Immature natural killer cell (primary cell): Measurements from ENCODE around the gene COL7A1. TPM values are rescaled to one million over a fixed set of nuclear protein-coding genes. Genes with fewer than 3 reads are reported as not detected.

Experiments used
- DNase-seq, 3 donors: peaks; one replicate each; pipeline ENCODE4 v3.0.0; 2022; ENCODE audit warnings: mixed read lengths in 1 of 3
- H3K27ac Mint-ChIP-seq, 6 donors: one replicate each; pipeline ENCODE4 v1.8.0; 2020; ENCODE audit warnings: mixed read lengths in 6 of 6, mild to moderate bottlenecking in 5 of 6, inconsistent platforms in 4 of 6, moderate library complexity in 3 of 6
- H3K27me3 Mint-ChIP-seq, 3 donors: one replicate each; pipeline ENCODE4 v1.8.0; 2020 to 2021; ENCODE audit warnings: low read depth in 3 of 3, mild to moderate bottlenecking in 3 of 3, mixed read lengths in 3 of 3, moderate library complexity in 3 of 3, inconsistent platforms in 1 of 3
- H3K36me3 Mint-ChIP-seq, 3 donors: one replicate each; pipeline ENCODE4 v1.8.0; 2020; ENCODE audit warnings: mixed read lengths in 3 of 3, inconsistent platforms in 2 of 3, mild to moderate bottlenecking in 2 of 3
- H3K4me1 Mint-ChIP-seq, 2 donors: one replicate each; pipeline ENCODE4 v1.8.0; 2020; ENCODE audit warnings: inconsistent platforms in 2 of 2, mild to moderate bottlenecking in 2 of 2, mixed read lengths in 2 of 2, moderate library complexity in 1 of 2
- H3K4me3 Mint-ChIP-seq, 5 donors: one replicate each; pipeline ENCODE4 v1.8.0; 2020; ENCODE audit warnings: mild to moderate bottlenecking in 5 of 5, mixed read lengths in 5 of 5, inconsistent platforms in 3 of 5, moderate library complexity in 3 of 5
- H3K9me3 Mint-ChIP-seq, 6 donors: one replicate each; pipeline ENCODE4 v1.8.0; 2020; ENCODE audit warnings: mild to moderate bottlenecking in 6 of 6, mixed read lengths in 6 of 6, inconsistent platforms in 4 of 6, moderate library complexity in 3 of 6
- polyA plus RNA-seq, 3 donors: library from polyadenylated mRNA; unstranded; fragments of 300-500 nt; fragmentation: Illumina TruSeq; gene quantifications; one replicate each; pipeline ENCODE4 v1.2.3, GENCODE V29; 2021

COL7A1 gene
- polyA plus RNA-seq, 3 donors from 2014 or later: not detected

GRCh38 chr3:48569808-48570450 lies 25.2 kb downstream of the COL7A1 start:
- Mint-ChIP-seq H3K27me3 (peaks cover 0 to 3% (median 2%) of the 10 kb centered on the region in 3 donors), H3K4me3 (no peak overlapping the region), H3K4me1 (peaks cover 0 to 4% of the 10 kb centered on the region in 2 donors), H3K36me3 (no peaks in the 10 kb centered on the region), H3K9me3 (no peaks in the 10 kb centered on the region), H3K27ac (no peak overlapping the region)
- DNase-seq: no peak

- H3K4me1 Mint-ChIP-seq: peaks cover 0 to 5% of the 10 kb centered on the region in 2 donors
- H3K4me3 Mint-ChIP-seq: no peak overlapping the region
- no peaks in the 10 kb centered on the region for H3K9me3 Mint-ChIP-seq
- H3K27me3 Mint-ChIP-seq: peaks cover 0 to 3% (median 2%) of the 10 kb centered on the region in 3 donors
- no peak overlapping the region for H3K27ac Mint-ChIP-seq
- no peak for DNase-seq
- H3K36me3 Mint-ChIP-seq: no peaks in the 10 kb centered on the region
Observed at GRCh38 chr3:48569400-48569799, 25.7 kb downstream of the COL7A1 start.

DNA sequence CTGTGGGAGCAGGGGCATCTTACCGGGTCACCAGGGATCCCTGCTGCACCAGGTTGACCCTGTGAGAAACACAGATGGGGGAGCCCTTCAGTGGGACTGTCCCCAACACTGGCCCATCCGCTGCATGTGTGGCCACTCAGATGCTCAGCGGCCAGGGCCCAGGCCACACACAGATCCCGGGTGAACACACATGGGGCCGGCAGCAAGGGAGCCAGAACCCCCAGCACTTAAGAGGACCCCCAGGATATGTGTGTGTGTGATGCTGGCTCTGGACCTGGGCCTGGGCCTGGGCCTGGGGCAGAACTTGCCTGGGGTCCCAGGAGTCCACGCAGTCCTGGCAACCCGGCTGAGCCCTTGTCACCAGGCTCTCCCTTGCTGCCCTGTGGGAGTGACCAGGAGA lies 26.7 kb downstream of the COL7A1 start:
- Mint-ChIP-seq H3K27me3 (peaks cover 0 to 6% (median 2%) of the 10 kb centered on the region in 3 donors), H3K4me3 (no peak overlapping the region), H3K9me3 (no peaks in the 10 kb centered on the region), H3K36me3 (no peaks in the 10 kb centered on the region), H3K27ac (no peak overlapping the region), H3K4me1 (peaks cover 9 to 13% of the 10 kb centered on the region in 2 donors)
- no peak for DNase-seq

DNA sequence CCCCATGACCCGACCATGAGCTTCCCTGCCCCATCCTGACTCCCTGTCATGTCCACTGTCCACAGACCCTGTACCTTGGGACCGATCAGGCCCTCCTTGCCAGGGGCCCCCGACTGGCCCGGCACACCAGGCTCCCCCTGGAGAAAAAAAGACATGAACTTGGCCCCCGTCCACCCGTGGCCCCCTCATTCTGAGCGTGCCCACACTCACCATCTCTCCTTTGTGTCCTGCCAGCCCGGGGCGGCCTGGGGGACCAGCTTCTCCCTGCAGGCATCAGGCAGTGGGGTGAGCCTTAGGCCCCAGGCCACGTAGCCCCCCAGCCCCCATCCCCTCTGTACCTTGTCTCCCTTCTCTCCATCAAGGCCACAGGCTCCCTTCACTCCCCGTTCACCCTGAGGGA lies 27.6 kb downstream of the COL7A1 start:
- Mint-ChIP-seq H3K36me3 (no peaks in the 10 kb centered on the region), H3K4me3 (no peak overlapping the region), H3K4me1 (peaks cover 15 to 18% of the 10 kb centered on the region in 2 donors), H3K9me3 (no peaks in the 10 kb centered on the region), H3K27ac (peak overlapping the region in 2 of 6 donors; percentile 28 to 36), H3K27me3 (peaks cover 2 to 6% (median 2%) of the 10 kb centered on the region in 3 donors)
- DNase-seq: no peak

DNA sequence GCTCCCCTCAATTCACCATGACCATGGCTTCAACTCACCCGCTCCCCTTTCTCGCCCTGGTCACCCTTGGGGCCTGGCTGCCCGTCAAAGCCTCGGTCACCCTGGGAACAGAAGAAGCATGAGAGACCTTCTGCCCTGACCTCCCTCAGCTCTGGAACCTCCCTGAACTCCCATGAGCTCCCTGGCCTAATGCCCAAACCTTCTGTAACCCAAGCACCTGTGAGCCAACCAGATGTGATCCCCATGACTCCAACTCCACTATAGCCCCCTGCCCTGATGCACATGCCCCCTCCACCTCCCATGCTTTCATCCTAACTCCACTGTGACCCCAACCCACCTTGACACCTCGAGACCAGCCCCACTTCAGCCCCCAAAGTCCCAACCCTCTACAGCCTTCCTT lies 28.0 kb downstream of the COL7A1 start:
- Mint-ChIP-seq H3K27me3 (peaks cover 2 to 6% (median 2%) of the 10 kb centered on the region in 3 donors), H3K9me3 (no peaks in the 10 kb centered on the region), H3K4me3 (no peak overlapping the region), H3K27ac (peak overlapping the region in 4 of 6 donors; percentile 2 to 70 (median 37)), H3K36me3 (no peaks in the 10 kb centered on the region), H3K4me1 (peaks cover 15 to 18% of the 10 kb centered on the region in 2 donors)
- DNase-seq: no peak

DNA sequence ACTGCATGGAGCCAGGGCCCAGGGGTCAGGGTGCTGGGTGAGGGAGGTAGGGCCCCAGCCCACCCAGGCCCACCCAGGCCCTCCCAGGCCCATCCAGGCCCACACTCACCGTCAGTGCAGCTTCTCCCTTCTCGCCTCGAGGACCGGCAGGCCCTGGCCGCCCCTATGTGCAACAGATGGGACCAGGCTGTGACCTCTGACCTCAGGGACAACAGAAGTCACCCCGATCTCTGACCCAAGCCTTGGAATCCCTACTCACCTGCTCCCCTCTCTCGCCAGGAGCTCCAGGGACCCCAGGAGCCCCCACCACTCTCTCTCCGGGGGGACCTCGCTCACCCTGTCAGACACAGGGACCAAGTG lies 28.7 kb downstream of the COL7A1 start:
- DNase-seq: no peak
- Mint-ChIP-seq H3K27me3 (peaks cover 2 to 6% (median 2%) of the 10 kb centered on the region in 3 donors), H3K4me1 (peaks cover 15 to 18% of the 10 kb centered on the region in 2 donors), H3K4me3 (no peak overlapping the region), H3K27ac (peak overlapping the region in 1 of 6 donors; percentile 38), H3K36me3 (no peaks in the 10 kb centered on the region), H3K9me3 (no peaks in the 10 kb centered on the region)

DNA sequence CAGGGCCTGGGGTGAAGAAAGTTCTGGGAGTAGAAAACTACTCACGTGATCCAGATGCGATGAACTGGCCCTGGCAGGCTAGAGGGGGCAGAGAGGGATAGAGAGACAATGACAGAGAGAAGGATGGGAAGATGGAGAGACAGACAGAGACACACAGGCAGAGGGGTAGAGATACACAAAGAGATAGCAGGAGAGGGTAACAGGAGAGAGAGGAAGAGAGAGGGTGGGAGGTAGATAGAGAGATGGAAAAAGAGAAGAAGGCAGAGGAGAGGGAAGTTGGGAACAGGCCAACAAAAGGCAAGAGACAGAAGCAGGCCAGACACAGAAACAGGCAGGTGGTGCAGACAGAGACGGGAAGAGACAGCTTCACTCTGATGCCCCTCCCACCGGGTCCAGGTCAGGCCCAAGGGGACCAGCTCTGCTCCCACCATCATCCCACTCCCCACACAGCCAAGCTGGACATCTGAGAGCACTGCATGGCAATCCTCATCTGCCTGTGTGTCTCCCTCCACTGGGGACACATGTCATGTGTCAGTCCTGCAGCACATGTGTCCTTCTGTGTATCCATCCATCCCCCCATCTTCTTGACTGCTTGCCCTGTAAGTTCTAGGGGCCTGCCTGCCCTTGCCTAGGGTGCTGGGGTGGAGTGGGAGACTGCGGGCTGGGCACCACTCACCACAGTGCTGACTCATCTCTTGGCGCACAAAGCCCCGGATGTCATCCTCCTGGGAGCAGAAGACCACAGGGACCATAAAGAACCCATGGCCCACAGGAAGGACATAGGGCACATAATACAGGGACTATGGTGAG lies 29.3 kb downstream of the COL7A1 start:
- DNase-seq: no peak
- Mint-ChIP-seq H3K27ac (peak overlapping the region; percentile 16 to 80 (median 48)), H3K4me3 (no peak overlapping the region), H3K4me1 (peaks cover 15 to 18% of the 10 kb centered on the region in 2 donors), H3K9me3 (no peaks in the 10 kb centered on the region), H3K27me3 (peaks cover 2 to 8% (median 2%) of the 10 kb centered on the region in 3 donors), H3K36me3 (no peaks in the 10 kb centered on the region)

DNA sequence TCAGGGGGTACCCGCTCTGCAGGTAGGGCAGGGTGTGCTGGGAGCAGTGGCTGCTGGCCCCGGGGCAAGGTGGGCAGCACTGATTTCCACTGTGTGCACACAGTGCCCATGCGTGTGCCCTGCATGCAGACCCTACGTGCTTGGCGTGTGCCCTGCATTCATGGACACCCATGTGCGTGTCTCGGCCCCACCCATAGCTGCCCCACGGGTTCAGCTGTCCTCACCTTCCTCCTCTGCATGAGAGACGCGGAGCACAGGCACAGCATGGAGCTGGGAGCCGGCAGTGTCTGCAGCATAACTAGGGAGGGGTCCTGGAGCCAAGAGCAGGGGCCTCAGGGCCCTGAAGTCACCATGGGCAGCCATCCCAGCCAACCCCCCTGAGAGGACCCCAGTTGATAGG lies 29.9 kb downstream of the COL7A1 start:
- H3K9me3 Mint-ChIP-seq: no peaks in the 10 kb centered on the region
- H3K4me1 Mint-ChIP-seq: peaks cover 15 to 23% of the 10 kb centered on the region in 2 donors
- H3K27me3 Mint-ChIP-seq: peaks cover 2 to 7% (median 2%) of the 10 kb centered on the region in 3 donors
- no peak for DNase-seq
- no peak overlapping the region for H3K4me3 Mint-ChIP-seq
- peak overlapping the region in 2 of 6 donors; percentile 38 to 58 for H3K27ac Mint-ChIP-seq
- no peaks in the 10 kb centered on the region for H3K36me3 Mint-ChIP-seq

GRCh38 chr3:48564667-48565066 lies 30.5 kb downstream of the COL7A1 start:
- Mint-ChIP-seq H3K4me1 (peaks cover 15 to 23% of the 10 kb centered on the region in 2 donors), H3K27me3 (peaks cover 2 to 7% (median 2%) of the 10 kb centered on the region in 3 donors), H3K36me3 (no peaks in the 10 kb centered on the region), H3K27ac (peak overlapping the region in 1 of 6 donors; percentile 90), H3K4me3 (no peak overlapping the region), H3K9me3 (no peaks in the 10 kb centered on the region)
- no peak for DNase-seq

- Mint-ChIP-seq H3K27ac (peak overlapping the region; percentile 84 to 96 (median 90)), H3K4me1 (peaks cover 15 to 23% of the 10 kb centered on the region in 2 donors)
- peak; percentile 70 to 86 (median 76) for DNase-seq
Observed at GRCh38 chr3:48564022-48564421, 31.1 kb downstream of the COL7A1 start.

DNA sequence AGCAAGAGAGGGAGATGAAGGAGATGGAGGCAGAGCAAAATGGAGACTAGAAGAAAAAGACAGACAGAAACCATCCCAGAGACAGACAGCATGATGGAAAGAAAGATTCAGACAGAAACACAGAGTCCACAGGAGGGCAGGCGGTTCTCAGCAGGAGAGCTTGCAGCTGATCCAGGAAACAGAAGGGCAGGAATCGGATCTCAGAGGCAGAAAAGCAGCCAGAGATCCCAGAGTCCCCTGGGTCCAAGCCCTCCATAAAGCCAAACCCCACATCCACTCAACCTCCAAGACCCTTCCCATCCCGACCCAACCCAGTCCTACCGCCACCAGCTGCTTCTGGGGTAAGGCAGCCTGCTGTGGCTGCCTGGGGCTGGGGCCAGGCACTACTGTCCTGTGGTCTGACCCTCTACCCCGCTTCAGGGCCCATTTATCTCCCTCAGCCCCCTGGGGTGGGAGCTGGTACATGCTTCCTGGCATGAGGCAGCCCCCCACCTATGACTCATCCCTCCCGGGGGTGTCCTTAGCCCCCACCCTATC lies 31.7 kb downstream of the COL7A1 start, which contains the start of gene UCN2:
TSS of gene UCN2 (minus strand) at position 400 of the 537 bp plus-strand sequence. CDS start 657 bp downstream, outside the sequence.
- peak within 1 kb of the TSS; percentile 84 to 96 (median 90) for H3K27ac Mint-ChIP-seq
- H3K4me3 Mint-ChIP-seq: peak within 1 kb of the TSS; percentile 33 to 74 (median 48)
- H3K9me3 Mint-ChIP-seq: no peaks in the 10 kb centered on the region
- peaks cover 20 to 25% of the 10 kb centered on the region in 2 donors for H3K4me1 Mint-ChIP-seq
- peaks cover 0 to 5% (median 2%) of the 10 kb centered on the region in 3 donors for H3K27me3 Mint-ChIP-seq
- H3K36me3 Mint-ChIP-seq: no peaks in the 10 kb centered on the region
- no peak for DNase-seq

More at GRCh38 chr3:48564022-48564421, 31.1 kb downstream of the COL7A1 start:
- H3K9me3 Mint-ChIP-seq: no peaks in the 10 kb centered on the region
- H3K36me3 Mint-ChIP-seq: no peaks in the 10 kb centered on the region
- peak overlapping the region; percentile 33 to 74 (median 48) for H3K4me3 Mint-ChIP-seq
- H3K27me3 Mint-ChIP-seq: peaks cover under 1 to 7% (median 2%) of the 10 kb centered on the region in 3 donors

GRCh38 chr3:48562367-48563095 lies 32.6 kb downstream of the COL7A1 start:
- Mint-ChIP-seq H3K27me3 (peaks cover 0 to 5% (median 2%) of the 10 kb centered on the region in 3 donors), H3K27ac (peak overlapping the region in 4 of 6 donors; percentile 74 to 91 (median 80)), H3K4me1 (peaks cover 27 to 29% of the 10 kb centered on the region in 2 donors), H3K36me3 (no peaks in the 10 kb centered on the region), H3K4me3 (no peak overlapping the region), H3K9me3 (no peaks in the 10 kb centered on the region)
- no peak for DNase-seq

GRCh38 chr3:48561045-48561736 lies 33.9 kb downstream of the COL7A1 start:
- Mint-ChIP-seq H3K4me1 (peaks cover 27 to 32% of the 10 kb centered on the region in 2 donors), H3K4me3 (no peak overlapping the region)
- DNase-seq: no peak

More at GRCh38 chr3:48561045-48561736, 33.9 kb downstream of the COL7A1 start:
- Mint-ChIP-seq H3K36me3 (no peaks in the 10 kb centered on the region), H3K9me3 (no peaks in the 10 kb centered on the region), H3K27me3 (peaks cover 2 to 7% (median 5%) of the 10 kb centered on the region in 3 donors), H3K27ac (no peak overlapping the region)
